NT2/D1 (cell line): ENCODE measurements around the gene TPCN1.

Experiments
- SUZ12 ChIP-seq: IDR thresholded peaks from 2 replicates; pipeline ENCODE4 v1.6.1; 2011; ENCODE audit not compliant: insufficient read length, insufficient read depth; ENCODE audit errors: extremely low read depth
- ZNF274 ChIP-seq: IDR thresholded peaks from 2 replicates; pipeline ENCODE4 v1.6.1; 2011; ENCODE audit warnings: mild to moderate bottlenecking, low read depth, low read length

DNA sequence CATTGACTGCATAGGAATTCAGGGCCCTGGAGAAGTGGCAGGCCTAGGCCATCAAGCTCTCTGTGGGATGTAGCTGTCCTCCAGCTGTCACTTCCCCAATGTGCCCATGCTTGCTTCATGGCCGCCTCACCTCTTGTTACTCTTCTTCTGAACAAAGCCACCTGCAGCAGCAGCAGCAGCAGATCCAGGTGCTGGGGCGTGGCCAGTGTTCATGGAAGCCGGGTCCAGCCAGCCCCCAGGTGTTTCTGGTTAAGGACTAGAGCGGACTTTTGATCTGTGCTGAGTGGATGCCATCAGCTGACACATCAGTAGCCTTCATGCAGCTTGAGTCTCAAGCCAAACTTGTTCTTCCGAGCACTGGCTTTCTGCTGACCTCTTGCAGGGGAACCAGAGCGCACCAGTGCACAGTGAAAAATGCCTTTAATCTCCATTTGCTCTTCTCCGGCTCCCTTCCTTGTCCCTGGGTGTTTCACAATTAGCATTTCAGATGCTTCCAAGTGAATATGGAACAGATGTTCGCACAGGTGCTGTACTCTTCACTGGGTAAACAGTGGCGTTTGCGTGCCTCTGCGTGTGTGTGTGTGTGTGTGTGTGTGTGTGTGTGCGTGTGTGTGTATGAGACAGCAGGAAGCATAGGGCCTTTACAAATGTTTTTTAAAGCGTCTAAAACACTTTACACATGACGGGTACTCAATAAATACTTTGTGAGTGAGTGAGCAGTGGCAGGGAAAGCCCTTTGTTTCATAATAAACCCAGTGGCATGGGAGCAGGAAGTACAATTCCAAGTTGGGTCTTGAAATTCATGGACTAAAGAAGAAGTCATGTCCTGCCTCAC is 20.1 kb downstream of the TPCN1 start:
- TF ChIP-seq SUZ12 (no peak), ZNF274 (no peak)
